ENCODE data around the gene LCN15. TPM values are rescaled to one million over a fixed set of nuclear protein-coding genes. Genes with fewer than 3 reads are reported as not detected.

Gene LCN15
- total RNA-seq, 2 experiments from 2014 or later: not detected

GRCh38 chr9:136784997-136785361, 20.7 kb upstream of the LCN15 start:
- Histone ChIP-seq H3K36me3 (ENCODE audit: insufficient read depth, low read length) (no peaks in the 10 kb centered on the region), H4K20me1 (ENCODE audit: insufficient read depth, low read length) (no peaks in the 10 kb centered on the region), H2AFZ (ENCODE audit: low read length) (no peak overlapping the region), H3K9me2 (ENCODE audit: insufficient read depth, low read length) (no peaks in the 10 kb centered on the region), H3K9me3 (ENCODE audit: low read length) (no peaks in the 10 kb centered on the region), H3K4me2 (ENCODE audit: low read length) (no peak overlapping the region), H3K79me2 (ENCODE audit: insufficient read depth, low read depth, low read length) (no peaks in the 10 kb centered on the region), H3K4me1 (ENCODE audit: insufficient read depth, low read length, poor library complexity, severe bottlenecking) (peaks cover 5% of the 10 kb centered on the region), H3K4me3 (ENCODE audit: low read depth, low read length, poor library complexity, severe bottlenecking) (no peak overlapping the region), H3K27ac (ENCODE audit: low read depth, low read length, poor library complexity, severe bottlenecking) (no peak overlapping the region)
- ChIA-PET POLR2A (interaction anchor here (0.5 kb wide), 1 partner anchor 138 kb away, joined by 7 read pairs; no protein-coding TSS in a partner anchor), CTCF (ENCODE audit: unreplicated experiment) (no interaction called here)
- DNase-seq (ENCODE audit: low spot score): no peak
- TF ChIP-seq CTCF (conservative IDR thresholded peaks at IDR 0.05; ENCODE audit: low read length) (no peak), EZH2phosphoT487 (IDR thresholded peaks at IDR 0.05; ENCODE audit: borderline replicate concordance, low read depth, low read length) (no peak)
- BruUV-seq (replicated peaks): no TSS peak
- intact Hi-C loops (cut with micrococcal nuclease; ENCODE audit: unreplicated experiment): loop anchor here (5.0 kb wide), 1 partner anchor 102 kb away; the partner anchor contains the start of gene TRAF2

- peak; percentile 75 for TF ChIP-seq CTCF (conservative IDR thresholded peaks at IDR 0.05; ENCODE audit: low read length)
- TF ChIP-seq EZH2phosphoT487 (IDR thresholded peaks at IDR 0.05; ENCODE audit: borderline replicate concordance, low read depth, low read length): no peak
- CTCF ChIA-PET (ENCODE audit: unreplicated experiment): no interaction called here
- no peaks in the 10 kb centered on the region for H3K9me3 ChIP-seq (ENCODE audit: low read length)
- H4K20me1 ChIP-seq (ENCODE audit: insufficient read depth, low read length): no peaks in the 10 kb centered on the region
- H2AFZ ChIP-seq (ENCODE audit: low read length): no peak overlapping the region
- intact Hi-C loops (cut with micrococcal nuclease; ENCODE audit: unreplicated experiment): no loop called here
- POLR2A ChIA-PET: no interaction called here
- DNase-seq (ENCODE audit: low spot score): peak; percentile 59
- H3K4me1 ChIP-seq (ENCODE audit: insufficient read depth, low read length, poor library complexity, severe bottlenecking): peaks cover 5% of the 10 kb centered on the region
- no peak overlapping the region for H3K4me3 ChIP-seq (ENCODE audit: low read depth, low read length, poor library complexity, severe bottlenecking)
- no TSS peak for BruUV-seq (replicated peaks)
- no peak overlapping the region for H3K4me2 ChIP-seq (ENCODE audit: low read length)
- no peaks in the 10 kb centered on the region for H3K79me2 ChIP-seq (ENCODE audit: insufficient read depth, low read depth, low read length)
- no peaks in the 10 kb centered on the region for H3K36me3 ChIP-seq (ENCODE audit: insufficient read depth, low read length)
- no peak overlapping the region for H3K27ac ChIP-seq (ENCODE audit: low read depth, low read length, poor library complexity, severe bottlenecking)
- no peaks in the 10 kb centered on the region for H3K9me2 ChIP-seq (ENCODE audit: insufficient read depth, low read length)
Observed at GRCh38 chr9:136784249-136784996, 20.1 kb upstream of the LCN15 start.

GRCh38 chr9:136782452-136782851, 18.1 kb upstream of the LCN15 start:
- TF ChIP-seq EZH2phosphoT487 (IDR thresholded peaks at IDR 0.05; ENCODE audit: borderline replicate concordance, low read depth, low read length) (no peak), CTCF (conservative IDR thresholded peaks at IDR 0.05; ENCODE audit: low read length) (no peak)
- no peak overlapping the region for H3K4me3 ChIP-seq (ENCODE audit: low read depth, low read length, poor library complexity, severe bottlenecking)
- H3K4me1 ChIP-seq (ENCODE audit: insufficient read depth, low read length, poor library complexity, severe bottlenecking): no peaks in the 10 kb centered on the region
- CTCF ChIA-PET (ENCODE audit: unreplicated experiment): no interaction called here
- H3K79me2 ChIP-seq (ENCODE audit: insufficient read depth, low read depth, low read length): no peaks in the 10 kb centered on the region
- H3K27ac ChIP-seq (ENCODE audit: low read depth, low read length, poor library complexity, severe bottlenecking): no peak overlapping the region
- H3K36me3 ChIP-seq (ENCODE audit: insufficient read depth, low read length): no peaks in the 10 kb centered on the region
- intact Hi-C loops (cut with micrococcal nuclease; ENCODE audit: unreplicated experiment): no loop called here
- no peak overlapping the region for H2AFZ ChIP-seq (ENCODE audit: low read length)
- no peaks in the 10 kb centered on the region for H4K20me1 ChIP-seq (ENCODE audit: insufficient read depth, low read length)
- no peaks in the 10 kb centered on the region for H3K9me2 ChIP-seq (ENCODE audit: insufficient read depth, low read length)
- H3K9me3 ChIP-seq (ENCODE audit: low read length): no peaks in the 10 kb centered on the region
- no peak for DNase-seq (ENCODE audit: low spot score)
- H3K4me2 ChIP-seq (ENCODE audit: low read length): no peak overlapping the region
- POLR2A ChIA-PET: no interaction called here
- BruUV-seq (replicated peaks): no TSS peak

Data from OCI-LY7 (cell line).